ENCODE measurements around the gene HOXA7. TPM values are rescaled to one million over a fixed set of nuclear protein-coding genes. Genes with fewer than 3 reads are reported as not detected.

The HOXA7 gene
- 0.10 TPM for total RNA-seq

- Histone ChIP-seq H3K4me1 (ENCODE audit: insufficient read depth, low read length) (peaks cover 57% of the 10 kb centered on the region), H3K9me3 (ENCODE audit: low read depth, low read length) (no peaks in the 10 kb centered on the region), H3K27me3 (ENCODE audit: insufficient read depth, low read length) (peaks cover 92% of the 10 kb centered on the region), H3K4me3 (ENCODE audit: low read length) (no peak within 1 kb of the TSS)
Observed at GRCh38 chr7:27156508-27156898, at the start of gene HOXA7. Gene HOXA7 (minus strand): TSS chr7:27156675. CDS start chr7:27156545, 130 bp downstream.

GRCh38 chr7:27205325-27206280 lies 49.1 kb upstream of the HOXA7 start:
- H3K4me3 ChIP-seq (ENCODE audit: low read length), result no peak overlapping the region
- peaks cover 38% of the 10 kb centered on the region for H3K4me1 ChIP-seq (ENCODE audit: insufficient read depth, low read length)
- no peaks in the 10 kb centered on the region for H3K9me3 ChIP-seq (ENCODE audit: low read depth, low read length)
- H3K27me3 ChIP-seq (ENCODE audit: insufficient read depth, low read length), result peaks cover 99% of the 10 kb centered on the region

GRCh38 chr7:27204851-27205322 lies 48.4 kb upstream of the HOXA7 start:
- no peaks in the 10 kb centered on the region for H3K9me3 ChIP-seq (ENCODE audit: low read depth, low read length)
- H3K4me3 ChIP-seq (ENCODE audit: low read length), result no peak overlapping the region
- peaks cover 97% of the 10 kb centered on the region for H3K27me3 ChIP-seq (ENCODE audit: insufficient read depth, low read length)
- H3K4me1 ChIP-seq (ENCODE audit: insufficient read depth, low read length), result peaks cover 37% of the 10 kb centered on the region

- Histone ChIP-seq H3K9me3 (ENCODE audit: low read depth, low read length) (no peaks in the 10 kb centered on the region), H3K4me3 (ENCODE audit: low read length) (no peak overlapping the region), H3K4me1 (ENCODE audit: insufficient read depth, low read length) (peaks cover 40% of the 10 kb centered on the region), H3K27me3 (ENCODE audit: insufficient read depth, low read length) (peaks cover 92% of the 10 kb centered on the region)
Observed at GRCh38 chr7:27203964-27204594, 47.6 kb upstream of the HOXA7 start.

- H3K9me3 ChIP-seq (ENCODE audit: low read depth, low read length), result no peaks in the 10 kb centered on the region
- peaks cover 44% of the 10 kb centered on the region for H3K4me1 ChIP-seq (ENCODE audit: insufficient read depth, low read length)
- peaks cover 92% of the 10 kb centered on the region for H3K27me3 ChIP-seq (ENCODE audit: insufficient read depth, low read length)
- no peak overlapping the region for H3K4me3 ChIP-seq (ENCODE audit: low read length)
Observed at GRCh38 chr7:27203365-27203953, 47.0 kb upstream of the HOXA7 start.

- peaks cover 44% of the 10 kb centered on the region for H3K4me1 ChIP-seq (ENCODE audit: insufficient read depth, low read length)
- H3K27me3 ChIP-seq (ENCODE audit: insufficient read depth, low read length), result peaks cover 92% of the 10 kb centered on the region
- H3K9me3 ChIP-seq (ENCODE audit: low read depth, low read length), result no peaks in the 10 kb centered on the region
- no peak overlapping the region for H3K4me3 ChIP-seq (ENCODE audit: low read length)
Observed at GRCh38 chr7:27202862-27203134, 46.3 kb upstream of the HOXA7 start.

- Histone ChIP-seq H3K9me3 (ENCODE audit: low read depth, low read length) (no peaks in the 10 kb centered on the region), H3K4me1 (ENCODE audit: insufficient read depth, low read length) (peaks cover 44% of the 10 kb centered on the region), H3K27me3 (ENCODE audit: insufficient read depth, low read length) (peaks cover 92% of the 10 kb centered on the region), H3K4me3 (ENCODE audit: low read length) (no peak overlapping the region)
Observed at GRCh38 chr7:27202018-27202861, 45.8 kb upstream of the HOXA7 start.

- peaks cover 44% of the 10 kb centered on the region for H3K4me1 ChIP-seq (ENCODE audit: insufficient read depth, low read length)
- no peak overlapping the region for H3K4me3 ChIP-seq (ENCODE audit: low read length)
- H3K9me3 ChIP-seq (ENCODE audit: low read depth, low read length), result no peaks in the 10 kb centered on the region
Observed at GRCh38 chr7:27201580-27202017, 45.1 kb upstream of the HOXA7 start.

GRCh38 chr7:27200761-27201579 lies 44.5 kb upstream of the HOXA7 start:
- no peak overlapping the region for H3K4me3 ChIP-seq (ENCODE audit: low read length)
- H3K27me3 ChIP-seq (ENCODE audit: insufficient read depth, low read length), result peaks cover 92% of the 10 kb centered on the region
- H3K4me1 ChIP-seq (ENCODE audit: insufficient read depth, low read length), result peaks cover 47% of the 10 kb centered on the region
- H3K9me3 ChIP-seq (ENCODE audit: low read depth, low read length), result no peaks in the 10 kb centered on the region

More at GRCh38 chr7:27201580-27202017, 45.1 kb upstream of the HOXA7 start:
- peaks cover 92% of the 10 kb centered on the region for H3K27me3 ChIP-seq (ENCODE audit: insufficient read depth, low read length)

GRCh38 chr7:27199849-27200760 lies 43.6 kb upstream of the HOXA7 start, which contains the start of gene HOXA13:
Gene HOXA13 (minus strand): TSS chr7:27200091. CDS start chr7:27200077, 14 bp downstream.
- peaks cover 43% of the 10 kb centered on the region for H3K4me1 ChIP-seq (ENCODE audit: insufficient read depth, low read length)
- H3K4me3 ChIP-seq (ENCODE audit: low read length), result no peak within 1 kb of the TSS
- no peaks in the 10 kb centered on the region for H3K9me3 ChIP-seq (ENCODE audit: low read depth, low read length)
- peaks cover 92% of the 10 kb centered on the region for H3K27me3 ChIP-seq (ENCODE audit: insufficient read depth, low read length)

GRCh38 chr7:27198871-27199801 lies 42.7 kb upstream of the HOXA7 start:
- Histone ChIP-seq H3K4me1 (ENCODE audit: insufficient read depth, low read length) (peaks cover 34% of the 10 kb centered on the region), H3K4me3 (ENCODE audit: low read length) (no peak overlapping the region), H3K9me3 (ENCODE audit: low read depth, low read length) (no peaks in the 10 kb centered on the region), H3K27me3 (ENCODE audit: insufficient read depth, low read length) (peaks cover 92% of the 10 kb centered on the region)

GRCh38 chr7:27198138-27198841 lies 41.8 kb upstream of the HOXA7 start:
- peaks cover 42% of the 10 kb centered on the region for H3K4me1 ChIP-seq (ENCODE audit: insufficient read depth, low read length)
- H3K27me3 ChIP-seq (ENCODE audit: insufficient read depth, low read length), result peaks cover 92% of the 10 kb centered on the region
- no peaks in the 10 kb centered on the region for H3K9me3 ChIP-seq (ENCODE audit: low read depth, low read length)
- no peak overlapping the region for H3K4me3 ChIP-seq (ENCODE audit: low read length)
